Measurements from ENCODE around the gene P4HA3. TPM values are rescaled to one million over a fixed set of nuclear protein-coding genes. Genes with fewer than 3 reads are reported as not detected.
A peak's percentile ranks its signal among the peaks of the same experiment; 100 is the strongest.

The P4HA3 gene
- total RNA-seq, 1 experiment from 2014 or later, result 0.93 TPM

GRCh38 chr11:74318241-74318932 is 6.9 kb upstream of the P4HA3 start:
- intact Hi-C loops (cut with micrococcal nuclease), result no loop called here
- peak overlapping the region; percentile 89 for H3K27ac Mint-ChIP-seq (ENCODE audit: low read depth, unreplicated experiment)
- H3K36me3 Mint-ChIP-seq (ENCODE audit: insufficient read depth, unreplicated experiment), result no peaks in the 10 kb centered on the region
- H3K4me1 Mint-ChIP-seq (ENCODE audit: insufficient read depth, unreplicated experiment), result peaks cover 11% of the 10 kb centered on the region
- no peak for TF ChIP-seq CTCF (IDR thresholded peaks at IDR 0.05; ENCODE audit: unreplicated experiment)
- ChIA-PET POLR2A (interaction anchor here (1.2 kb wide), 1 partner anchor 46 kb away, joined by 3 read pairs; no protein-coding TSS in a partner anchor), CTCF (interaction anchor here (1.5 kb wide), 1 partner anchor 63 kb away, joined by 7 read pairs; no protein-coding TSS in a partner anchor)
- H3K27me3 Mint-ChIP-seq (ENCODE audit: insufficient read depth, unreplicated experiment), result no peaks in the 10 kb centered on the region
- no peak overlapping the region for H3K4me3 Mint-ChIP-seq (ENCODE audit: unreplicated experiment)
- no peak for DNase-seq (ENCODE audit: unreplicated experiment)
- no TSS peak for BruUV-seq (replicated peaks)
- peaks cover 23% of the 10 kb centered on the region for H3K9me3 Mint-ChIP-seq (ENCODE audit: unreplicated experiment)

- TF ChIP-seq CTCF (IDR thresholded peaks at IDR 0.05; ENCODE audit: unreplicated experiment), result no peak
- ChIA-PET POLR2A (no interaction called here), CTCF (interaction anchor here (1.5 kb wide), 1 partner anchor 62 kb away, joined by 7 read pairs; no protein-coding TSS in a partner anchor)
- intact Hi-C loops (cut with micrococcal nuclease), result no loop called here
- DNase-seq (ENCODE audit: unreplicated experiment), result no peak
- Mint-ChIP-seq H3K27me3 (ENCODE audit: insufficient read depth, unreplicated experiment) (no peaks in the 10 kb centered on the region), H3K4me3 (ENCODE audit: unreplicated experiment) (no peak overlapping the region), H3K4me1 (ENCODE audit: insufficient read depth, unreplicated experiment) (peaks cover 14% of the 10 kb centered on the region), H3K36me3 (ENCODE audit: insufficient read depth, unreplicated experiment) (no peaks in the 10 kb centered on the region), H3K9me3 (ENCODE audit: unreplicated experiment) (peaks cover 23% of the 10 kb centered on the region), H3K27ac (ENCODE audit: low read depth, unreplicated experiment) (no peak overlapping the region)
- no TSS peak for BruUV-seq (replicated peaks)
Measured at GRCh38 chr11:74316772-74317505, 5.5 kb upstream of the P4HA3 start.

GRCh38 chr11:74312326-74312725 is 886 bp upstream of the P4HA3 start:
- Mint-ChIP-seq H3K27ac (ENCODE audit: low read depth, unreplicated experiment) (no peak overlapping the region), H3K4me3 (ENCODE audit: unreplicated experiment) (no peak overlapping the region), H3K4me1 (ENCODE audit: insufficient read depth, unreplicated experiment) (peaks cover 6% of the 10 kb centered on the region), H3K36me3 (ENCODE audit: insufficient read depth, unreplicated experiment) (no peaks in the 10 kb centered on the region), H3K27me3 (ENCODE audit: insufficient read depth, unreplicated experiment) (no peaks in the 10 kb centered on the region), H3K9me3 (ENCODE audit: unreplicated experiment) (peaks cover 14% of the 10 kb centered on the region)
- ChIA-PET CTCF (no interaction called here), POLR2A (no interaction called here)
- TF ChIP-seq CTCF (IDR thresholded peaks at IDR 0.05; ENCODE audit: unreplicated experiment), result no peak
- peak; percentile 44 for DNase-seq (ENCODE audit: unreplicated experiment)
- no TSS peak for BruUV-seq (replicated peaks)
- intact Hi-C loops (cut with micrococcal nuclease), result no loop called here

GRCh38 chr11:74310857-74311256 is 583 bp downstream of the P4HA3 start:
- peaks cover 6% of the 10 kb centered on the region for H3K4me1 Mint-ChIP-seq (ENCODE audit: insufficient read depth, unreplicated experiment)
- no peaks in the 10 kb centered on the region for H3K36me3 Mint-ChIP-seq (ENCODE audit: insufficient read depth, unreplicated experiment)
- no TSS peak for BruUV-seq (replicated peaks)
- ChIA-PET POLR2A (interaction anchor here (0.8 kb wide), 1 partner anchor 1342 kb away, joined by 6 read pairs; no protein-coding TSS in a partner anchor), CTCF (interaction anchor here (1.1 kb wide), 1 partner anchor 10 kb away, joined by 3 read pairs; no protein-coding TSS in a partner anchor)
- H3K9me3 Mint-ChIP-seq (ENCODE audit: unreplicated experiment), result peaks cover 8% of the 10 kb centered on the region
- peak overlapping the region; percentile 66 for H3K4me3 Mint-ChIP-seq (ENCODE audit: unreplicated experiment)
- intact Hi-C loops (cut with micrococcal nuclease), result no loop called here
- DNase-seq (ENCODE audit: unreplicated experiment), result no peak
- no peak for TF ChIP-seq CTCF (IDR thresholded peaks at IDR 0.05; ENCODE audit: unreplicated experiment)
- no peak overlapping the region for H3K27ac Mint-ChIP-seq (ENCODE audit: low read depth, unreplicated experiment)
- no peaks in the 10 kb centered on the region for H3K27me3 Mint-ChIP-seq (ENCODE audit: insufficient read depth, unreplicated experiment)
